ENCODE results near the gene JOSD1. TPM values are rescaled to one million over a fixed set of nuclear protein-coding genes. Genes with fewer than 3 reads are reported as not detected.
A peak's percentile ranks its signal among the peaks of the same experiment; 100 is the strongest.

JOSD1 gene
- total RNA-seq, 1 experiment from 2014 or later, result 84.9 TPM

DNA sequence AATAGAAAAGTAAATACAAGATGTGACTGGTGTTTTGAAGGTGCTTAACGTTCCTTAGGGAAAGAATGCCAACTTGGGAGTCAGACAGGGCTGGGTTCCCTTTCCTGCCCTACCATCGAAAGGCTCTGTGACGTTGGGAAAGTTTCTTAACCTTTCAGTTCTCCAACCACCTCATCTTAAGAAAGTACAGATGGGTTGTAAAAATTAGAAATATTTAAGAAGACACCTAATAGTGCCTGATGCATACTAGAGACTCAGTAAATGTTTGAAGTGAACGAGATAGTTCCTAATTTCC, 6.1 kb upstream of the JOSD1 start:
- BruUV-seq (replicated peaks), result TSS peak; percentile 86
- intact Hi-C loops (cut with micrococcal nuclease), result loop anchor here (2.0 kb wide), 1 partner anchor 50 kb away; the partner anchor contains the start of genes CBY1 and FAM227A
- Mint-ChIP-seq H3K4me3 (ENCODE audit: unreplicated experiment) (peak overlapping the region; percentile 88), H3K27me3 (ENCODE audit: insufficient read depth, unreplicated experiment) (no peaks in the 10 kb centered on the region), H3K27ac (ENCODE audit: low read depth, unreplicated experiment) (peak overlapping the region; percentile 87), H3K36me3 (ENCODE audit: insufficient read depth, unreplicated experiment) (peaks cover 15% of the 10 kb centered on the region), H3K9me3 (ENCODE audit: unreplicated experiment) (no peaks in the 10 kb centered on the region), H3K4me1 (ENCODE audit: insufficient read depth, unreplicated experiment) (peaks cover 25% of the 10 kb centered on the region)
- TF ChIP-seq CTCF (IDR thresholded peaks at IDR 0.05; ENCODE audit: unreplicated experiment), result no peak
- ChIA-PET CTCF (interaction anchor here (1.4 to 3.0 kb wide), 4 partner anchors 9 to 25 kb away, joined by 4 to 14 read pairs (median 6); partner anchors contain the start of gene TOMM22), POLR2A (interaction anchor here (0.5 to 5.1 kb wide), 19 partner anchors 8 to 792 kb away, joined by 3 to 118 read pairs (median 6); partner anchors contain the start of genes CBY1, FAM227A, JOSD1 and SUN2)
- DNase-seq (ENCODE audit: unreplicated experiment), result no peak

GRCh38 chr22:38706101-38706900, 5.6 kb upstream of the JOSD1 start:
- peak overlapping the region; percentile 87 for H3K27ac Mint-ChIP-seq (ENCODE audit: low read depth, unreplicated experiment)
- H3K4me3 Mint-ChIP-seq (ENCODE audit: unreplicated experiment), result peak overlapping the region; percentile 88
- TF ChIP-seq CTCF (IDR thresholded peaks at IDR 0.05; ENCODE audit: unreplicated experiment), result no peak
- intact Hi-C loops (cut with micrococcal nuclease), result loop anchor here (2.0 kb wide), 1 partner anchor 50 kb away; the partner anchor contains the start of genes CBY1 and FAM227A
- H3K36me3 Mint-ChIP-seq (ENCODE audit: insufficient read depth, unreplicated experiment), result peaks cover 15% of the 10 kb centered on the region
- H3K4me1 Mint-ChIP-seq (ENCODE audit: insufficient read depth, unreplicated experiment), result peaks cover 25% of the 10 kb centered on the region
- no peaks in the 10 kb centered on the region for H3K9me3 Mint-ChIP-seq (ENCODE audit: unreplicated experiment)
- CTCF ChIA-PET, result interaction anchor here (0.6 to 3.0 kb wide), 8 partner anchors 10 to 1382 kb away, joined by 3 to 14 read pairs (median 4); partner anchors contain the start of gene TOMM22
- peak; percentile 32 for DNase-seq (ENCODE audit: unreplicated experiment)
- POLR2A ChIA-PET, result interaction anchor here (0.5 to 5.1 kb wide), 23 partner anchors 8 to 793 kb away, joined by 3 to 118 read pairs (median 5); partner anchors contain the start of genes CBY1, FAM227A, JOSD1 and RPL3
- H3K27me3 Mint-ChIP-seq (ENCODE audit: insufficient read depth, unreplicated experiment), result no peaks in the 10 kb centered on the region
- BruUV-seq (replicated peaks), result no TSS peak

DNA sequence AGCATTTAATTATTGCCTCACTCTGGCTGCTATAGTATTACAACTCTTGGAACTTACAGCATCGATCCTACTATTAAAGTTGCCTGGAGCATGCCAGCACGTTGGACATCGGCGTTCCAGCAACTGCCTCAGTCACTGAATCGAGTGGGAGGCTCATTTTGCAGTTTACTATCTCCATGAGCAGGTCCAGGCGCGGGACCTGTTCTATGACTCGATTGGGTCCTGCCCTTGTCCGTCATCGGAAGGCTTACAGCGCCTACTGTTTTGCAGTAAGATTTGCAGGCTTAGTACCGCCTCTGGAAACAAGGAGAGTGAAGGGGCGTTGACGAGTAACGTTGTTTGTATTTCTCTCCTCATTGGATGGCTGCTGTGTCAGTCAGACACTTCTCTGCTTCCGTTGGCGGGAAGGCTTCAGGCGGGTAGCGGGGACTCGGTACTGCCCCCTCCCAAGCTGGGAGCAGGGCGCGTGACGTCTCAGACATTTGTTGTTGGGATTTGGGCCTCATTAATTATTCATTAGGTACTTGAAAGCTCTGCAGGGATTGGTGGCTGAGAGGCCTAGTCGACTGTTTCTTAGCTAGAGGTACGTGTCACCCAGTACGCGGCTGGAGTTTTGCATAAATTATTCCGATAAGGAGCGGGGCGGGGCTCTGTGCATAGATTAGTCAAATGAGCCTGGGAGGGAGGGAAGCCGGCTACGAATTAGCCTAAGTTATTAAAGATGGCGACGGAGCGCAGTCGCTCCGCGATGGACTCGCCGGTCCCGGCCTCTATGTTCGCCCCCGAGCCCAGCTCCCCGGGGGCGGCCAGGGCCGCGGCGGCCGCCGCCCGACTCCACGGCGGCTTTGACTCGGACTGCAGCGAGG, 4.7 kb upstream of the JOSD1 start, which contains the start of gene GTPBP1:
Gene GTPBP1, plus strand, starts transcription at position 710 of the 866 bp plus-strand sequence. Its CDS starts 12 bp downstream, at position 722.
- DNase-seq (ENCODE audit: unreplicated experiment), result peak; percentile 100
- CTCF ChIA-PET, result interaction anchor here (0.6 to 1.4 kb wide), 6 partner anchors 11 to 1381 kb away, joined by 3 to 5 read pairs (median 4); partner anchors contain the start of gene TOMM22
- Mint-ChIP-seq H3K27ac (ENCODE audit: low read depth, unreplicated experiment) (peak within 1 kb of the TSS; percentile 88), H3K27me3 (ENCODE audit: insufficient read depth, unreplicated experiment) (no peaks in the 10 kb centered on the region), H3K36me3 (ENCODE audit: insufficient read depth, unreplicated experiment) (peaks cover 9% of the 10 kb centered on the region), H3K4me3 (ENCODE audit: unreplicated experiment) (peak within 1 kb of the TSS; percentile 88), H3K4me1 (ENCODE audit: insufficient read depth, unreplicated experiment) (peaks cover 25% of the 10 kb centered on the region), H3K9me3 (ENCODE audit: unreplicated experiment) (no peaks in the 10 kb centered on the region)
- BruUV-seq (replicated peaks), result no TSS peak
- intact Hi-C loops (cut with micrococcal nuclease), result loop anchor here (2.0 kb wide), 1 partner anchor 49 kb away; the partner anchor contains the start of genes CBY1 and FAM227A
- TF ChIP-seq CTCF (IDR thresholded peaks at IDR 0.05; ENCODE audit: unreplicated experiment), result no peak
- POLR2A ChIA-PET, result interaction anchor here (0.6 to 5.1 kb wide), 23 partner anchors 9 to 696 kb away, joined by 3 to 118 read pairs (median 5); partner anchors contain the start of genes CBY1, FAM227A, JOSD1 and MAFF

All from MCF 10A (cell line).